A204.1 (cell line): ENCODE data around the gene CNR2.
"Not testable (repeated sequence)": the region's sequence is repeated elsewhere in the genome, so short reads cannot be mapped to it uniquely, and the experiment has no call there.

Experiments
- FAIRE-seq: peaks from 2 replicates; lab custom pipeline; 2012; peaks lifted over from hg19 to GRCh38; lab: Jason Lieb, UNC

The CNR2 gene

DNA sequence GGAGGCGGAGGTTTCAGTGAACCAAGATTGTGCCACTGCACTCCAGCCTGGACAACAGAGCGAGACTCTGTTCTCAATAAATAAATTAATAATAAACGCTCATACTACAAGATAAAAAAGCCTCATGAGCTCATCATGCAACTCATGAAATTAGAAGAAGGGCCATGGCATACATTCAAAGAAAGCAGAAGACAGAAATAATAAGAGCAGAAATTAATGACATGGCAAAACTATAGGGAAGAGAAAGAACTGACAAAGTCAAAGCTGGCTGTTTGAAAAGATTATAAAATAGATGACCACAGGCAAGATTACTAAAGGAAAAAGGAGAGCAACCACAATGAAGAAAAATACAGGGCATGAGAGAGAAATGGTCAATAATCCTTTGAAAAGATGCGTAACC is 30.4 kb downstream of the CNR2 start:
- no peak for FAIRE-seq

DNA sequence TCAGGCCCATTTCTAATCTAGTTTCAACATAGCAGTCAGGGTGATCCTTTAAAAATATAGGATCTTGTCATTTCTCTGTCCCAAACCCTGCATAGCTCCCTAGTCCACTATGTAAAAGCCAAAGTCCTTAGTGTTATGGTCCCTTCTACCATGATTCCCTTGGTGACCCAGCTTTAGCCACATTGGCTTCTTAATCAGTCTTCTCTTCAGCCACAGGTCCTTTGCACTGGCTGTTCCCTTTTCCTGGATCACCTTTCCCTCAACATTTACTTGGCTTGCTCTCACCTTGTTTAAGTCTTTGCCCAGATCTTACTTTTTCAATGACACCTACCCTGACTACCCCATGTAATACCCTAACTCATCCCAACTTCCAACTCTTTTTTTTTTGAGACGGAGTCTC is 33.4 kb downstream of the CNR2 start:
- FAIRE-seq = no peak

DNA sequence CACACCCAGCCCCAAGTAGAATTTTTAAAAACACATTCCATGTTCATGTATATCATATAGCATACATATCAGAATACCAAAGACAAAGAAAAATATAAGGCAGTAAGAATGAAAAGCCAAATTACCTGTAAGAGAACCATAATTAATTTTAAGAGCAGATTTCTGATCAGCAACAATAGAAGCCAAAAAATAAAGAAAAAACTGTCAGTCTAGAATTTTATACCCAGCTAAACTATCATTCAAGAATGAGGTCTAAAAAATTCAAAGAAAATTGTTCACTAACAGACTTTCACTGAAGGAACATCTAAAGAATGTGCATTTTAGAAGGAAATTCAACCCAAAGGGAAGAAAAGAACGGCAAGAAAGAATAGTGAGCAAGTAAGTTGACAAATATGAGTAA is 34.5 kb downstream of the CNR2 start:
- no peak for FAIRE-seq

GRCh38 chr1:23875382-23875781 is 37.8 kb downstream of the CNR2 start:
- FAIRE-seq = no peak

DNA sequence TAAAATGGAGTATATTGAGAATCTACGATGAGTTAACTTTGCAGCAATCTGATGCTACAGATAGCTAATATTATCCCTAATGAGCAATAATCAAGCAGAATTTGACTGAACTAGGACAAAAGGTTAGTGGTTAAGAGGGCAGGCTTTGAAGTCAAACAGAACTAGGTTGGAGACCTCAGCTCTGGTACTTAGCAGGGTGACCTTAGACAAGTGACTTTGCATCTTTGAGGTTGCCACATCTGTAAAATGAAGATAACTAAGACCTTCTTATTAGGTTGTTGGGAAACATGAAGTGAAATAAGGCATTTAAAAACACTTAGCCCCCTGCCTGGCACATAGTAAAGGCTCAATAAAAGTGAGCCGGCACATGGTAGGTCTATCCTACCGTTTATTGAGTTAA is 40.7 kb downstream of the CNR2 start:
- no peak for FAIRE-seq

DNA sequence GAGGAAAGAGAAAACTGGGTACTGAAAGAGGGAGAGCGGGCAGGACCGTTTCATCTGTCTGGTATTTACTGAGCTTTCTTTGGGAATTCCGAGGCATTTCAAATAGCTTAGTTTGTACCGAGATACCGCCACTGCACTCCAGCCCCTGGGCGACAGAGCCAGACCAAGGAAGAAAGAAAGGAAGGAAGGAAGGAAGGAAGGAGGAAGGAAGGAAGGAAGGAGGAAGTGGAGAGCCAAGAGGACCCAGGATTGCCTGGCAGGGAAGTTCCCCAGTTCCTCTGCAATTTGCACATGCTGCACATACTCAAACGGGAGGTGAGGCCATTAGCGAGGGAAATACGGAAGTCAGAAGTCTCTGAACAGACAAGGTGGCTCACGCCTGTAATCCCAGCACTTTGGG is 44.1 kb downstream of the CNR2 start:
- FAIRE-seq = no peak

DNA sequence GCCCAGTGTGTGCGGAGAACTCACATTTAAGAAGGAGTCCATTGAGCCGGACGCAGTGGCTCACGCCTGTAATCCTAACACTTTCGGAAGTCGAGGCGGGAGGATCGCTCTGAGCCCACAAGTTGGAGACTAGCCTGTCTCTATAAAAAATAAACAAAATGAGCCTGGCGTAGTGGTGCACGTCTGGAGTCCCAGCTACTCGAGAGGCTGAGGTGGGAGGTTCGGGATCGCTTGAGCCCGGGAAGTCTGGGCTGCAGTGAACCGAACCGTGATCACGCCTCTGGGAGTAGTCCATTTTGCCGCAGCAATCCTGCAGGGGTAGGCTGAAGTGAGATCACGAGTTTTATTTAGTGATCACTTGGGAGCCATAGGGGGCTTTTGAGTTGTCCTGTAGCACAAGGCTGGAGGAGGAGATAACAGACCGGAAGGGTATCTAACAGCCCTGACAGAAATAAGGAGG is 44.6 kb downstream of the CNR2 start:
- FAIRE-seq = no peak

DNA sequence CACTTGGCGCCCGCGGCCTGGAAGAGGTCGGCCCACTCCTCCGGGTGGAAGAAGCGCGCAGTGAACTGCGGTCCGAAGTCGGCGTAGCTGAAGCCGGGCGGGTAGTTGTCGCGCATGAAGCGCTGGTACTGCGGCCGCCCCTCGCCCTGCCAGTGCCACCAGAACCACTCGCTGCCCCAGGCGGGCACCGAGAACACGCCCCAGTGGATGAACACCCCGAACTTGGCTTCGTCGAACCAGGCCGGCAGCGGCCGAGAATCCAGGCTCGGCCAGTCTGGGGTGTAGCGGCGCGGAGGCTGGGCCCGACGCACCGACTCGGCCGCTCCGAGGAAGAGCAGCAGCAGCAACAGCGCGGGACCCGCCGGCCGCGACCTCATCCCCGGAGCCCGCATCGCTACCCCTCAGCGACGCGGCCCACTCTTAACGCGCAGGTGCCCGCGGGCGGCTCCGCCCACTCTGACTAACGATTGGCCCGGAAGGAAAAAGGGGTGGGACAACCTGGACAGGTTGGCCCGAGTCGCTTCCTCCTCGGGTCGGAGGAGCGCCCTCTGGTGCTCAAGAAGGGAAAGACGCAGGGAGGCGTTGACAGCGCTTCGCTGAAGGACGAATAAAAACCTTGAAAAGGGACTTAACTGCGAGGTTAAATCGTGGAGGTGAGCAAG is 45.1 kb downstream of the CNR2 start, which contains the start of gene FUCA1:
FUCA1 (minus strand) TSS at position 396 of the 662 bp plus-strand sequence; CDS start at position 392, 4 bp downstream.
- FAIRE-seq = peak; percentile 74

GRCh38 chr1:23867542-23867894 is 45.6 kb downstream of the CNR2 start:
- FAIRE-seq = no peak

DNA sequence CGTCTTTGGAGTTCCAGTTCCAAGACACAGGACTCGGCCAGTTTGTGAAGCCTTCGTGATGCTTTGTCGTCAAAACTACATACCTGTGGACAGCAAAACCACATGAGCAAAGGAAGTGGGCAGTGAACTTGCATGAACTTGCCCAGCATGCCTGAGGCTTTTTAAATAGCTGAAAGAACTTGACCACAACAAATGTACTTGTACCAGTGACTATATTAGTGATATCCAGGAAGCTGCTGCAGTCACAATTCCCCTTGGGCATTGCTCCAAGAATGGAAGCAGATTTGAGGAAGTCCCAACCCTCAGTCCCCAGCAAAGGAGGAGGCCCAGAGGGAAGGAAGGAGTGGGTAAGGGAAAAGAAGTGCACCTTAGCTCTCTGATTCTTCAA is 47.6 kb downstream of the CNR2 start:
- FAIRE-seq = no peak

- no peak for FAIRE-seq
Observed at GRCh38 chr1:23864801-23865542, 48.2 kb downstream of the CNR2 start.

DNA sequence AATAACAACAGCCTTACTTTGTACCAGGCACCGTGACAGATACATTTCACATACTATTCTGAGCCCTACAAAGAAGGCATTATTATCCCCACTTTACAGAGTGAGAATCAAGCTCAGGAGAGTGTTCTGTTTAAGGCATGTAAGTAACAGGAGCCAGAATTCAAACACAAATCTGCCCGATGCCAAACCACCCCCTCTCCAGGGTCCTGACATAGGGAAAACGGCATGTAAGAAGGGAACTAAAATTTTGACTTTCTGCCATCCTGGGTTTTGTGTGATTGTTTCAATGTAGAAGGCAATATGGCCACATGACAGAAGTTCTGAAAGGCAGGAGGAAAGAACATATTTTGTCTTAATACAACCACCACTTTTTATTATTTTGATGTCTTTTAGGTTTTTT is 50.5 kb downstream of the CNR2 start:
- FAIRE-seq = no peak

- no peak for FAIRE-seq
Observed at GRCh38 chr1:23854568-23854967, 58.6 kb downstream of the CNR2 start.

DNA sequence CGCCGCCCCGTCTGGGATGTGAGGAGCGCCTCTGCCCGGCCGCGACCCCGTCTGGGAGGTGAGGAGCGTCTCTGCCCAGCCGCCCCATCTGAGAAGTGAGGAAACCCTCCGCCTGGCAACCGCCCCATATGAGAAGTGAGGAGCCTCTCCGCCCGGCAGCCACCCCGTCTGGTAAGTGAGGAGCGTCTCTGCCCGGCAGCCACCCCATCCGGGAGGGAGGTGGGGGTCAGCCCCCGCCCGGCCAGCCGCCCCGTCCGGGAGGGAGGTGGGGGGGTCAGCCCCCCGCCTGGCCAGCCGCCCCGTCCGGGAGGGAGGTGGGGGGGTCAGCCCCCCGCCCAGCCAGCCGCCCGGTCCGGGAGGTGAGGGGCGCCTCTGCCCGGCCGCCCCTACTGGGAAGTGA is 60.0 kb downstream of the CNR2 start:
- FAIRE-seq = not testable (repeated sequence)

GRCh38 chr1:23851406-23851805 is 61.8 kb downstream of the CNR2 start:
- FAIRE-seq = not testable (repeated sequence)

GRCh38 chr1:23848673-23849616 is 64.2 kb downstream of the CNR2 start:
- no peak for FAIRE-seq

DNA sequence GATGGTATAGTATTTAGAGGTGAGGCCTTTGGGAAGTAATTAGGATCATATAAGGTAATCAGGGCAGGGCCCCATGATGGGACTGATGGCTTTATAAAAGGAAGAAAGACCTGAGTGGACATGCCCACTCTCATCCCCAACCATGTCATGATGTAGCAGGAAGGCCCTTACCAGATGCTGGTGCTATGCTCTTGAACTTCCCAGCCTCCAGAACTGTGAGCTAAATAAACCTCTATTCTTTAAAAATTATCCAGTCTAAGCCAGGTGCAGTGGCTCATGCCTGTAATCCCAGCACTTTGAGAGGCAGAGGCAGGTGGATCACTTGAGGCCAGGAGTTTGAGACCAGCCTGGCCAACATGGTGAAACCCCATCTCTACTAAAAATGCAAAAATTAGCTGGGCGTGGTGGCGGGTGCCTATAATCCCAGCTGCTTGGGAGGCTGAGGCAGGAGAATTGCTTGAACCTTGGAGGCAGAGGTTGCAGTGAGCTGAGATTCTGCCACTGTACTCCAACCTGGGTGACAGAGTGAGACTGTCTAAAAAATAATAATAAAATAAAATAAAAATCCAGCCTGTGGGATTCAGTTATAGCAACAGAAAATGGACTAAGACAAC is 65.6 kb downstream of the CNR2 start:
- not testable (repeated sequence) for FAIRE-seq

GRCh38 chr1:23845163-23845562 is 68.0 kb downstream of the CNR2 start:
- FAIRE-seq = no peak

- no peak for FAIRE-seq
Observed at GRCh38 chr1:23843644-23844043, 69.5 kb downstream of the CNR2 start.

- no peak for FAIRE-seq
Observed at GRCh38 chr1:23838401-23838866, 74.7 kb downstream of the CNR2 start.

DNA sequence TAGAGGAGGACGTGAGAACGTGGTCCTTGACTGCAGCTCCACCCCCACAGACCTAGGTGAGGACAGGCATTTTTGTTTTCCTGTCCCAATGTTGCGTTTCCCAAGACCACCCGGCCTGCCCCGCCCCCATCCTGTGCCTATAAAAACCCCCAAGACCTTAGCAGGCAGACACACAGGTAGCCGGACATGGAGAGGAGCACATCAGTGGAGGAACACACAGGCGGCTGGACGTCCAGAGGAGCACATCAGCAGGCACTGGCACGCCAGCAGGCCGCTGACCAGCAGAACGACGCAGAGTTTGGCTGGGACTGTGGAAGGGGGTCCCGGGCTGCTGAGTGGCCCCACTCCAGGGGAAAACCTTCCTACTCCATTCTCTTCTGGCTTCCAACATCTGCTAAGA is 75.3 kb downstream of the CNR2 start:
- no peak for FAIRE-seq

- no peak for FAIRE-seq
Observed at GRCh38 chr1:23836037-23836436, 77.1 kb downstream of the CNR2 start.
